Mesothelial cell of epicardium (in vitro differentiated cells): ENCODE data around the gene CXCR4. TPM values are rescaled to one million over a fixed set of nuclear protein-coding genes. Genes with fewer than 3 reads are reported as not detected.

ENCODE experiments used
- DNase-seq, 2 experiments: peaks; one replicate each; pipeline ENCODE4 v3.0.0; 2021; ENCODE audit warnings: low spot score in 2 of 2; ENCODE audit not compliant: unreplicated experiment in 2 of 2
- H3K27ac Mint-ChIP-seq: 2 replicates; pipeline ENCODE4 v1.8.0; 2021; ENCODE audit warnings: mixed read lengths
- H3K27me3 Mint-ChIP-seq: 2 replicates; pipeline ENCODE4 v1.8.0; 2021; ENCODE audit warnings: low read depth, mixed read lengths
- H3K36me3 Mint-ChIP-seq: 2 replicates; pipeline ENCODE4 v1.8.0; 2021; ENCODE audit warnings: mixed read lengths
- H3K4me1 Mint-ChIP-seq: 2 replicates; pipeline ENCODE4 v1.8.0; 2021; ENCODE audit warnings: mixed read lengths
- H3K4me3 Mint-ChIP-seq: 2 replicates; pipeline ENCODE4 v1.8.0; 2021; ENCODE audit warnings: mild to moderate bottlenecking, moderate library complexity, mixed read lengths
- H3K9me3 Mint-ChIP-seq: 2 replicates; pipeline ENCODE4 v1.8.0; 2021; ENCODE audit warnings: mixed read lengths
- total RNA-seq: library from RNA; stranded (reverse); gene quantifications from 3 replicates; pipeline ENCODE4 v1.2.1, GENCODE V29; 2021
- TF ChIP-seq, protein P1 (sequence below): fragments of 200-600 bp; sonication (generic); IDR thresholded peaks from one replicate; pipeline ENCODE4 v1.5.0; 2021; ENCODE audit warnings: antibody characterized with exemption; ENCODE audit not compliant: unreplicated experiment

Gene CXCR4
- total RNA-seq, 1 donor from 2014 or later = 2.1 TPM

DNA sequence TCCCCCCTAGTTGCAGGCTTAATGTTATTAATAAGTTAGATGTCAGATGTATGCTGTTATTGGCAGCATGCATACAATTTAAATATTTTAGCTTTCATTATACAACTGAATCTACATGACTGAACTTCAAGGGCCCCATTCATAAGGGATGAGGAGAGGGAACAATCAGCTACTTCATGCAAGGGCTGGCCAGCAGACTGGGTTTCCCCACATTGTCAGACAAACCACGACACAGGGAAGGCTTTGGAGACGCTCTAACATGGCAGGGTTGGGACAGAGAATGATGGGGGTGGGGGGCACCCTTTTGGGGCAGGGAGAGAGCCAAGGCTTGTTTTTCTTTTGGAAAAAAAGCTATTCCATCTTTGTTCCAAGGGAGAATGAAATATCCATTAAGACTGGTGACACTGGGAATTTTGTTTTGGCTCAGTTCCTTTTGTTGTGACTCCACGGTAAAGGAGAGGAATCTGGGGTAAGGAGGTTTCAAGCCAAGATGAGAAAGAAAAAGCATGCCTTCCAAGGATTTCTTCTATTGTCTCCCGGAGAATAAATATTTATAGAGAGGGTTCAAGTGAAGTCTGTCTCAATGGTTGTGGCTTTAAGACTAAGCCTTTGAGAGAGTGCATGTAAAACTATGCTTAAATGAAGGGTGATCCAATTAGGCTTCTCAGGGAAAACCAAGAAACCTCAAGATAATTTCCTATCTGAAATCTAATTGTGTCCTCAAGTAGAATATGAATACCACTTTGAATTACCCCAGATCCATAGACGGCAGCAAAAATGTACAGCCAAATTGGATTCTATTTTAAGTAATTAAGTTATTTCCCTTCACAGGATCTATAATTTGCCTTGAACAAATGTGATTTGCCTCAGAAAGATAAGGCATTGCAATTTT lies 5.4 kb downstream of the CXCR4 start:
- peaks cover 10% of the 10 kb centered on the region for H3K4me1 Mint-ChIP-seq
- H3K27me3 Mint-ChIP-seq = peaks cover 90% of the 10 kb centered on the region
- H3K36me3 Mint-ChIP-seq = no peaks in the 10 kb centered on the region
- TF ChIP-seq, protein P1, sequence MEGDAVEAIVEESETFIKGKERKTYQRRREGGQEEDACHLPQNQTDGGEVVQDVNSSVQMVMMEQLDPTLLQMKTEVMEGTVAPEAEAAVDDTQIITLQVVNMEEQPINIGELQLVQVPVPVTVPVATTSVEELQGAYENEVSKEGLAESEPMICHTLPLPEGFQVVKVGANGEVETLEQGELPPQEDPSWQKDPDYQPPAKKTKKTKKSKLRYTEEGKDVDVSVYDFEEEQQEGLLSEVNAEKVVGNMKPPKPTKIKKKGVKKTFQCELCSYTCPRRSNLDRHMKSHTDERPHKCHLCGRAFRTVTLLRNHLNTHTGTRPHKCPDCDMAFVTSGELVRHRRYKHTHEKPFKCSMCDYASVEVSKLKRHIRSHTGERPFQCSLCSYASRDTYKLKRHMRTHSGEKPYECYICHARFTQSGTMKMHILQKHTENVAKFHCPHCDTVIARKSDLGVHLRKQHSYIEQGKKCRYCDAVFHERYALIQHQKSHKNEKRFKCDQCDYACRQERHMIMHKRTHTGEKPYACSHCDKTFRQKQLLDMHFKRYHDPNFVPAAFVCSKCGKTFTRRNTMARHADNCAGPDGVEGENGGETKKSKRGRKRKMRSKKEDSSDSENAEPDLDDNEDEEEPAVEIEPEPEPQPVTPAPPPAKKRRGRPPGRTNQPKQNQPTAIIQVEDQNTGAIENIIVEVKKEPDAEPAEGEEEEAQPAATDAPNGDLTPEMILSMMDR = no peak
- H3K4me3 Mint-ChIP-seq = no peak overlapping the region
- H3K9me3 Mint-ChIP-seq = no peaks in the 10 kb centered on the region
- no peak overlapping the region for H3K27ac Mint-ChIP-seq
- no peak for DNase-seq

DNA sequence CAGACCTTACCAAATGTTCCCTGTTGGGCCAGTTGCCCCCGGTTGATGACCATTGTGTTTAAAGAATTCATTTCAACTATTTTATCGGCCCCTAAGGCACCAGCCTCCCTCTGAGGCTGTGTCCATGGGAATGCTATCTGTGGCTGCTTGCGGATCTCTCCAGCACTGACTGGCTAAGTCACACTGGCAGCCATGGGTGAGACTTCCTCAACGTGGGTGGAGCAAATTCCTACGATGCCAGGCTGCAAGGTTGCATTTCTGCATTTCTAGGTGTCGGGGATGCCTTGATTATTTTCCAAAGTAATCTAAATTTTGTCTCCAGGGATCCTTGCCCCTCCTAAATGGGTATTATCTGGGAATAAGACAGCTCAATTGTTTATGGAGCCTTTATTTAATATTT lies 6.2 kb downstream of the CXCR4 start:
- Mint-ChIP-seq H3K27me3 (peaks cover 87% of the 10 kb centered on the region), H3K27ac (no peak overlapping the region), H3K4me3 (no peak overlapping the region), H3K4me1 (peaks cover 5% of the 10 kb centered on the region), H3K36me3 (no peaks in the 10 kb centered on the region), H3K9me3 (no peaks in the 10 kb centered on the region)
- DNase-seq = no peak
- TF ChIP-seq, protein P1 = no peak

DNA sequence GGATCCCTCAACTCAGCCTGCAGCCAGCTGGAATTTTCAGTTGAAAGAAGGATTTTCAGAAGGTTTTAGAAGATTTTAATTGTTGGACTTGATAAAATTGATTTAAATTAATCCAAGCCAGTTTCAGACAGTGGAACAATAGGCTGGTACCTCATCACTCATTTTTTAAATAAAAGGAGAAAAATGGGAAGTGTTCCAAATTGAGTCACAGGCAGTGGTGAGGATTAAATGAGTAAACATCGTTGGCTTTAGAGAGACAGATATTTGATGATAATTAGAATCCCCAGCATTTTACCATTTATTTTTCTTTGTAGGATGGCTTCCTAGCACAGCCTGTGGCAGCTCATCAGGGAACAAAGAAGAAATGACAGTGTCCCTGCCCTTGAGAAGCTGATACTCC lies 7.4 kb downstream of the CXCR4 start:
- Mint-ChIP-seq H3K27ac (no peak overlapping the region), H3K4me3 (no peak overlapping the region), H3K9me3 (no peaks in the 10 kb centered on the region), H3K4me1 (no peaks in the 10 kb centered on the region), H3K36me3 (no peaks in the 10 kb centered on the region), H3K27me3 (peaks cover 79% of the 10 kb centered on the region)
- TF ChIP-seq, protein P1 = no peak
- no peak for DNase-seq

DNA sequence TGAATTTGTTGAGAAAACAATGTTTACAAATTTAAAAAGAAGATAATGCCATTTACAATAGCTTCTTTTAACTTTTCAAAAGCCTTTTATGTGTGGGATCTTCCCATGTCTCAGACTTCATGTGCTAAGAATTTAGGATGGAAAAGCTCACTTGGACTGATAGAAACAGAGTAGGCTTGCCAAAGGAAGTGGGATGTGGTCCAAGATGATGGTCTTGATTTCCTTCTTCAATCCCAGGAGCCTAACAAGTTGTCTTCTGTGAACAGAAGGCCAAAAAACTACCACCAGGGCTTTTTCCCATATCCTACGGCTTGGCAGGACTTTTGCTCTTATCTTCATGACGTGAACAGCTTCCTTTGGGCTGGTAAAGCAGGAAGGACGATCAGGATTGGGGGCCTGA lies 9.5 kb downstream of the CXCR4 start:
- H3K27me3 Mint-ChIP-seq = peaks cover 58% of the 10 kb centered on the region
- no peaks in the 10 kb centered on the region for H3K36me3 Mint-ChIP-seq
- no peak overlapping the region for H3K27ac Mint-ChIP-seq
- no peak overlapping the region for H3K4me3 Mint-ChIP-seq
- TF ChIP-seq, protein P1 = no peak
- DNase-seq = no peak
- no peaks in the 10 kb centered on the region for H3K4me1 Mint-ChIP-seq
- no peaks in the 10 kb centered on the region for H3K9me3 Mint-ChIP-seq

DNA sequence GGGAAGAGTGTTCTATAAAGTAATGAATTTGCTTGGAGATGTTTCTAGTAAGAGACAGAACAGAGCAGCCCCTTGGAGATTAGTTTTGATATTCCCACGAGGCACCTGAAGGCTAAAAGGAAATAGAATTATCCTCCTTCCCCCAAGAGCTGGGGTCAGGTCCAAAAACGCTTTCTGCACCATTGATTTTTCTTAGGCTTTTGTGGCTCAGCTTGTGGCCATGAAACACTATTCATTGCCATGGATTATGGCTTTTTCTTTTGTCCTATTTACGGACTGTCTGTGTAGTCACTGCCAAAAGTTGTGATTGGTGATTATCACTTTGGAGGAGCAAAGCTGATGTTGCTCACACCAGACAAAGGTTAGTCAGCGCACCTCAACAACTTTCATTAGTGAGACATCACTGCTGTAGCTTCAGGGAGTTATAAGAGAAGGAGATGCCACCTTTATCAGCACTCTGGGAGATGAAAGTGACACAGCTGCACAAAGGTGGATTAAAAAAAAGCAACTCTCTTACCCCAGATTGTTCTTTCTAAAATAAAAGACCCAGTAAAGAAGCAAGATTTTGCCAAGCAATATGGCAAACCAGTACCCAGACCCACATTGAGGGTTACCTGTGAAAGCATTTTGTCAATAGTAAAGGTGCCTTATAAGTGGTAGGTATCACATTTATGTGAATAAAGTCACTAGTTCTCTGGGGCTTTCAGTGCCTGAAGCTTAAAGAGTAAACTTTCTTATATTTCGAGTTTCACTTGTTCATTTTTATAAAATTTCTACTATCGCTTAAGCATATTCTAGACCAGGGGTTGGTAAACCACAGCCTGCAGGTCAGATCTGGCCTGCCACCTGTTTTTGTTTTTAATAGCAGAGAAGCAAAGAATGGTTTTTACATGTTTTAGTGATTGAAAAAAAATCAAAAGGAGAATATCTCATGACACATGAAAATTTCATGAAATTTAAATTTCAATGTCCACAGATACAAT lies 10.6 kb downstream of the CXCR4 start:
- DNase-seq = no peak
- Mint-ChIP-seq H3K9me3 (no peaks in the 10 kb centered on the region), H3K27ac (no peak overlapping the region), H3K27me3 (peaks cover 47% of the 10 kb centered on the region), H3K4me3 (no peak overlapping the region), H3K36me3 (no peaks in the 10 kb centered on the region), H3K4me1 (no peaks in the 10 kb centered on the region)
- TF ChIP-seq, protein P1 = no peak
